Upper lobe of left lung (tissue), 6 donors: Measurements from ENCODE around the gene FGFR1OP2. TPM values are rescaled to one million over a fixed set of nuclear protein-coding genes. Genes with fewer than 3 reads are reported as not detected.

ENCODE experiments used
- ATAC-seq, 2 donors: fragments of 200-7000 bp; cut with Tn5 transposase; one replicate each; pipeline ENCODE4 v1.9.1; 2022; ENCODE audit warnings: mild to moderate bottlenecking in 2 of 2, moderate library complexity in 2 of 2; ENCODE audit not compliant: low FRiP score in 2 of 2
- DNase-seq, 2 donors: peaks; one replicate each; pipeline ENCODE4 v3.0.0-alpha.2; 2019 to 2020
- H3K27ac ChIP-seq, 4 donors: fragments of 200-600 bp; sonication (generic); one replicate each; pipeline ENCODE4 v1.5.1; 2016 to 2019
- H3K27me3 ChIP-seq, 4 donors: fragments of 200-600 bp; sonication (generic); one replicate each; pipeline ENCODE4 v1.5.1; 2017 to 2019
- H3K36me3 ChIP-seq, 4 donors: fragments of 200-600 bp; sonication (generic); one replicate each; pipeline ENCODE4 v1.5.1; 2016 to 2019
- H3K4me1 ChIP-seq, 4 donors: fragments of 200-600 bp; sonication (generic); one replicate each; pipeline ENCODE4 v1.5.1; 2018 to 2019
- H3K4me3 ChIP-seq, 4 donors: fragments of 200-600 bp; sonication (generic); one replicate each; pipeline ENCODE4 v1.5.1; 2017 to 2019; ENCODE audit warnings: mild to moderate bottlenecking in 2 of 4, moderate library complexity in 1 of 4
- H3K9me3 ChIP-seq, 4 donors: fragments of 200-600 bp; sonication (generic); one replicate each; pipeline ENCODE4 v1.5.1; 2018 to 2019
- EP300 ChIP-seq, 4 donors: sonication (generic); formaldehyde crosslinking; IDR thresholded peaks; one replicate each; pipeline ENCODE4 v1.5.1; 2017; ENCODE audit warnings: antibody characterized with exemption in 4 of 4, control low read depth in 2 of 4
- POLR2A ChIP-seq, 4 donors: fragments of 450-650 bp; IDR thresholded peaks; one replicate each; pipeline ENCODE4 v1.5.1; 2016 to 2017; ENCODE audit warnings: antibody characterized with exemption in 4 of 4, mild to moderate bottlenecking in 2 of 4
- POLR2AphosphoS5 ChIP-seq, 2 donors: sonication (generic); formaldehyde crosslinking; IDR thresholded peaks; one replicate each; pipeline ENCODE4 v1.5.1; 2017; ENCODE audit warnings: antibody characterized with exemption in 2 of 2
- WGBS, 2 donors: methylation state at CpG; one replicate each; pipeline ENCODE4 v1.1.5; 2017 to 2018; 5-methylcytosine and 5-hydroxymethylcytosine counted together
- total RNA-seq, 6 donors: library from RNA; depleted of rRNA in 4 of 6; stranded (reverse); fragments of >200 nt in 4 of 6; gene quantifications; one replicate each; pipeline versions ENCODE4 v1.1.0 to v1.2.1, GENCODE V29; 2016 to 2021
- TF ChIP-seq, protein P1 (sequence below), 6 experiments: fragments of 450-650 bp in 4 of 6; fragments of 200-600 bp in 2 of 6; sonication (generic) in 2 of 6; IDR thresholded peaks; one replicate each; pipeline ENCODE4 v1.5.1; 2016 to 2019; ENCODE audit warnings: antibody characterized with exemption in 6 of 6
- donor health status: DM: no; HTN: no; CAD: no; lungs with moderate emphysema.
- donor health status: DM: no; HTN: yes; CAD: no; lungs with severe emphysema.

Gene FGFR1OP2
- total RNA-seq, 6 donors from 2014 or later = 30.3 to 89.7 (median 53.7) TPM

DNA sequence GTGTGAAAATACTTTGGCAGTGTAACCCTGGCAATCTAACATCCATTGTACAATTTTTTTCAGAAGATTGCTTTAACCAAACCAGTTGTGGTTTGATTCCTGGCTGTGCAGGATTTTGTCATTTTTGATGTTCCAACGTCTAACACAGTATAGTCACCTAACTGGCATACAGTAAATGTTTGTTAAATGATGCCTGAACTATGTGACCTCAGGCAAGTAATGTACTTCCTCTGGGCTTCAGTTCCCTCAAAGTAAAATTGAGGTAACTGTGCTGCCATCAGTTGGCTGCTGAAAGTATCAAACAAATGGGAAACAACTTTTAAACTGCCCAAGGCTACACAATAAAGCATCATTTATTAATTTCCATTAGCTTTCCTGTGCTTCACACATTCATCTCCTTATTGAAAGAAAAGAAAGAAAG is 71.6 kb downstream of the FGFR1OP2 start:
- Histone ChIP-seq H3K4me1 (peaks cover 22 to 37% (median 31%) of the 10 kb centered on the region in 4 donors), H3K9me3 (no peaks in the 10 kb centered on the region), H3K36me3 (no peaks in the 10 kb centered on the region), H3K4me3 (no peak overlapping the region), H3K27ac (no peak overlapping the region), H3K27me3 (no peaks in the 10 kb centered on the region)
- 19 to 27% methylated on average over 1 of the region's 1 CpG for WGBS, 2 donors
- TF ChIP-seq, protein P1, sequence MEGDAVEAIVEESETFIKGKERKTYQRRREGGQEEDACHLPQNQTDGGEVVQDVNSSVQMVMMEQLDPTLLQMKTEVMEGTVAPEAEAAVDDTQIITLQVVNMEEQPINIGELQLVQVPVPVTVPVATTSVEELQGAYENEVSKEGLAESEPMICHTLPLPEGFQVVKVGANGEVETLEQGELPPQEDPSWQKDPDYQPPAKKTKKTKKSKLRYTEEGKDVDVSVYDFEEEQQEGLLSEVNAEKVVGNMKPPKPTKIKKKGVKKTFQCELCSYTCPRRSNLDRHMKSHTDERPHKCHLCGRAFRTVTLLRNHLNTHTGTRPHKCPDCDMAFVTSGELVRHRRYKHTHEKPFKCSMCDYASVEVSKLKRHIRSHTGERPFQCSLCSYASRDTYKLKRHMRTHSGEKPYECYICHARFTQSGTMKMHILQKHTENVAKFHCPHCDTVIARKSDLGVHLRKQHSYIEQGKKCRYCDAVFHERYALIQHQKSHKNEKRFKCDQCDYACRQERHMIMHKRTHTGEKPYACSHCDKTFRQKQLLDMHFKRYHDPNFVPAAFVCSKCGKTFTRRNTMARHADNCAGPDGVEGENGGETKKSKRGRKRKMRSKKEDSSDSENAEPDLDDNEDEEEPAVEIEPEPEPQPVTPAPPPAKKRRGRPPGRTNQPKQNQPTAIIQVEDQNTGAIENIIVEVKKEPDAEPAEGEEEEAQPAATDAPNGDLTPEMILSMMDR (IDR thresholded peaks at IDR 0.05) = peak in 1 of 6 experiments; percentile 10
- no peak for TF ChIP-seq POLR2AphosphoS5 (IDR thresholded peaks at IDR 0.05)
- no peak for ATAC-seq
- DNase-seq = no peak

DNA sequence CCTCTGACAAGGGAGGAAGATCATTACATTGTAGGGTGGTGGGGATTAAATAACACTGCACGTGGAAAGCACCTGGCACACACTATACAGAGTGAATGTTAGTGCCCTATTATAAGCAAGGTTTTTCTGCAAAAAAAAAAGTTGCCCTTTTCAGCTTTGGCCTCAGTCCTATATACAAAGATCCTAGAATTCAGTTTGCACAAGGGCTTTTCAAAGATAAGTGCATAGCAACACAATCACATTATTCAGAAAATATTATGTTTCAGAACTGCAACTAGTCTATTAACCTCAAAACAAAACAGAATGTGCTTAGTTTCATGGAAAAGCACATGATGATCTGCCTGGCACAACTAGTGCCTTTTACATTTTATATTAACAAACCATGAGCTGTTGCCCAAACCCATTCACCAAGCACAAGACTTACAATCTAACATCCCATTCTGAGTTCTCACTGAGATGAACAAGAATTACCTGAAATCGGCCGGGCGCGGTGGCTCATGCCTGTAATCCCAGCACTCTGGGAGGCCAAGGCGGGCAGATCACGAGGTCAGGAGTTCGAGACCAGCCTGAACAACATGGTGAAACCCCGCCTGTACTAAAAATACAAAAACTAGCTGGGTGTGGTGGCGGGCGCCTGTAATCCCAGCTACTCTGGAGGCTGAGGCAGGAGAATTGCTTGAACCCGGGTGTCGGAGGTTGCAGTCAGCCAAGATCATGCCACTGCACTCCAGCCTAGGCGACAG is 74.1 kb downstream of the FGFR1OP2 start:
- Histone ChIP-seq H3K9me3 (no peaks in the 10 kb centered on the region), H3K27me3 (no peaks in the 10 kb centered on the region), H3K27ac (peak overlapping the region in 3 of 4 donors; percentile 13 to 94 (median 91)), H3K4me1 (peaks cover 34 to 43% (median 38%) of the 10 kb centered on the region in 4 donors), H3K36me3 (no peaks in the 10 kb centered on the region), H3K4me3 (peak overlapping the region in 2 of 4 donors; percentile 82 to 92)
- TF ChIP-seq POLR2A (IDR thresholded peaks at IDR 0.05) = no peak
- TF ChIP-seq POLR2AphosphoS5 (IDR thresholded peaks at IDR 0.05) = no peak
- TF ChIP-seq, protein P1 (IDR thresholded peaks at IDR 0.05) = no peak
- no peak for TF ChIP-seq EP300 (IDR thresholded peaks at IDR 0.05)
- ATAC-seq (no peak), DNase-seq (peak in 1 of 2 donors; percentile 15)
- WGBS, 2 donors = 65 to 71% methylated on average over 14 of the region's 14 CpGs

DNA sequence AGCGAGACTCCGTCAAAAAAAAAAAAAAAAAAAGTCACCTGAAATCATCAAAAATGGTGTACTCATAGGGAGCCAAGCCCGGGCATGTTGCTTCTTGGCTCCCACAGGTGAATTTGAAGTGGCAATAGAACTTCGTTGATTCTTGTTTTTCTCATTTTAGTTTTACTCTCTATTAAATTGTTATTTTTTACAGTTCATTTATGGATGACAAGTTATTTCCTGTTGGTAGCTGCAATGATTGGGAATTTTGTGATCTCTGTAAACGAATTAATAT is 74.6 kb downstream of the FGFR1OP2 start:
- Histone ChIP-seq H3K4me1 (peaks cover 34 to 43% (median 39%) of the 10 kb centered on the region in 4 donors), H3K27me3 (no peaks in the 10 kb centered on the region), H3K9me3 (no peaks in the 10 kb centered on the region), H3K27ac (peak overlapping the region in 3 of 4 donors; percentile 91 to 94 (median 94)), H3K36me3 (no peaks in the 10 kb centered on the region), H3K4me3 (peak overlapping the region in 2 of 4 donors; percentile 82 to 92)
- no peak for TF ChIP-seq POLR2A (IDR thresholded peaks at IDR 0.05)
- no peak for TF ChIP-seq POLR2AphosphoS5 (IDR thresholded peaks at IDR 0.05)
- no peak for TF ChIP-seq EP300 (IDR thresholded peaks at IDR 0.05)
- TF ChIP-seq, protein P1 (IDR thresholded peaks at IDR 0.05) = no peak
- WGBS, 2 donors = 47 to 52% methylated on average over 5 of the region's 5 CpGs
- no peak for ATAC-seq
- DNase-seq = no peak

DNA sequence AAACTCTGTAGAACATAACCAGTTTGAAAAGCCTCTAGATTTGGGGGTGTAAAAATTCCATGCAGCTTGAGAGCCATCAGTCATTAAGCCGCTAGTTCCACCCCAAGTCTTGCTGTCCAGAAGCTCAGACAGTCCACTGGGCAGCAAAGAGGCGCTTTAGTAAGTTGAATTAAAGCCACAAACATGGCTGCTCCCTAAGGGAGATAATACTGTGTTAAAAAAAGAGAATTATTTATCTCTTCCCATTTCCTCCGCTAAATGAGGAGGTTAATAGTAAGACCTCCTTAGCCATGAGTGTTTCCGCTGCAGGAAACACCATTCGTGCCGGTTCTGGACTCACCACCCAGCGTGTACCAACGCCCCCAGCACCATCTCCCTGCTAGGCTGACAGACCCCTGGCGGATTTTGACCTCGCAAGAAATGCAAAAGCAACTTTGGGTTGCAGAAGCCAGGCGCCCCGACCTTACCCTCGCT is 75.4 kb downstream of the FGFR1OP2 start:
- WGBS, 2 donors = 0 to 1% methylated on average over 7 to 13 of the region's 13 CpGs

More for the DNA sequence above, 75.4 kb downstream of the FGFR1OP2 start:
- ATAC-seq = peak; percentile 25 to 41
- Histone ChIP-seq H3K4me1 (peaks cover 34 to 40% (median 38%) of the 10 kb centered on the region in 4 donors), H3K27ac (peak overlapping the region; percentile 91 to 94 (median 94)), H3K27me3 (no peaks in the 10 kb centered on the region), H3K4me3 (peak overlapping the region; percentile 82 to 94 (median 93)), H3K9me3 (no peaks in the 10 kb centered on the region), H3K36me3 (no peaks in the 10 kb centered on the region)
- TF ChIP-seq POLR2A (IDR thresholded peaks at IDR 0.05) (no peak), POLR2AphosphoS5 (IDR thresholded peaks at IDR 0.05) (no peak), EP300 (IDR thresholded peaks at IDR 0.05) (no peak)
- TF ChIP-seq, protein P1 (IDR thresholded peaks at IDR 0.05) = no peak
- no peak for DNase-seq
